Left ventricle myocardium inferior (tissue), 1 donor: ENCODE data around the gene SSR4. TPM values are rescaled to one million over a fixed set of nuclear protein-coding genes. Genes with fewer than 3 reads are reported as not detected.

ENCODE experiments used
- DNase-seq: peaks from one replicate; pipeline ENCODE4 v3.0.0-alpha.2; 2020
- H3K27ac ChIP-seq: fragments of 200-600 bp; replicated peaks from 2 replicates; pipeline ENCODE4 v1.8.0; 2021
- H3K27me3 ChIP-seq: fragments of 200-600 bp; 2 replicates; pipeline ENCODE4 v1.8.0; 2021; ENCODE audit warnings: low read depth
- H3K36me3 ChIP-seq: fragments of 200-600 bp; 2 replicates; pipeline ENCODE4 v1.8.0; 2021
- H3K4me1 ChIP-seq: fragments of 200-600 bp; 2 replicates; pipeline ENCODE4 v1.8.0; 2021
- H3K4me3 ChIP-seq: fragments of 200-600 bp; 2 replicates; pipeline ENCODE4 v1.8.0; 2021; ENCODE audit warnings: mild to moderate bottlenecking, moderate library complexity
- H3K9me3 ChIP-seq: fragments of 200-600 bp; replicated peaks from 2 replicates; pipeline ENCODE4 v1.8.0; 2021
- intact Hi-C: fragments of 100-400 bp; cut with micrococcal nuclease; formaldehyde crosslinking; loops from one replicate; pipeline ENCODE4 v1.11.0; 2022
- total RNA-seq: library from RNA; stranded (reverse); fragmentation: NEBNext Ultra II Directional; extraction: Animal tissue kit (Norgen Biotek cat#: 25700); gene quantifications from one replicate; pipeline ENCODE4 v1.2.1, GENCODE V29; 2021
- TF ChIP-seq, protein P1 (sequence below): fragments of 200-600 bp; IDR thresholded peaks from 2 replicates; pipeline ENCODE4 v1.8.0; 2021; ENCODE audit warnings: antibody characterized with exemption, mild to moderate bottlenecking, borderline replicate concordance
- donor health status: DM: no; HTN: yes; CAD: no; lungs with severe emphysema.

Gene SSR4
- total RNA-seq, 1 donor from 2014 or later, result 123 TPM

DNA sequence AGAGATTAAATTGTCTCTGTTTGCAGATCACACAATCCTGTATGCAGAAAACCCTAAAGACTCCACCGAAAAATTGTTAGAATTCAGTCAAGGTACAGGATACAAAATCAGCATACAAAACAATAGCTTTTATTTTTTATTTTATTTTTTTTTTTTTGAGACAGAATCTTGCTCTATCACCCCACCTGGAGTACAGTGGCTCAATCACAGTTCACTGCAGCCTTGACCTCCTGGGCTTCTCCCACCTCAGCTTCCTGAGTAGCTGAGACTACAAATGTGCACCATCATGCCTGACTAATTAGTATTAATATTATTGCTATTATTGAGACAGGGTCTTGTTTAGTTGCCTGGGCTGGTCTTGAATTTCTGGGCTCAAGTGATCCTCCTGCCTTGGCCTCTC, 39.3 kb upstream of the SSR4 start:
- intact Hi-C loops, result no loop called here
- H3K9me3 ChIP-seq, result no peaks in the 10 kb centered on the region
- no peaks in the 10 kb centered on the region for H3K36me3 ChIP-seq
- no peaks in the 10 kb centered on the region for H3K4me1 ChIP-seq
- TF ChIP-seq, protein P1, sequence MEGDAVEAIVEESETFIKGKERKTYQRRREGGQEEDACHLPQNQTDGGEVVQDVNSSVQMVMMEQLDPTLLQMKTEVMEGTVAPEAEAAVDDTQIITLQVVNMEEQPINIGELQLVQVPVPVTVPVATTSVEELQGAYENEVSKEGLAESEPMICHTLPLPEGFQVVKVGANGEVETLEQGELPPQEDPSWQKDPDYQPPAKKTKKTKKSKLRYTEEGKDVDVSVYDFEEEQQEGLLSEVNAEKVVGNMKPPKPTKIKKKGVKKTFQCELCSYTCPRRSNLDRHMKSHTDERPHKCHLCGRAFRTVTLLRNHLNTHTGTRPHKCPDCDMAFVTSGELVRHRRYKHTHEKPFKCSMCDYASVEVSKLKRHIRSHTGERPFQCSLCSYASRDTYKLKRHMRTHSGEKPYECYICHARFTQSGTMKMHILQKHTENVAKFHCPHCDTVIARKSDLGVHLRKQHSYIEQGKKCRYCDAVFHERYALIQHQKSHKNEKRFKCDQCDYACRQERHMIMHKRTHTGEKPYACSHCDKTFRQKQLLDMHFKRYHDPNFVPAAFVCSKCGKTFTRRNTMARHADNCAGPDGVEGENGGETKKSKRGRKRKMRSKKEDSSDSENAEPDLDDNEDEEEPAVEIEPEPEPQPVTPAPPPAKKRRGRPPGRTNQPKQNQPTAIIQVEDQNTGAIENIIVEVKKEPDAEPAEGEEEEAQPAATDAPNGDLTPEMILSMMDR, result no peak
- H3K27ac ChIP-seq, result no peak overlapping the region
- no peak for DNase-seq
- no peak overlapping the region for H3K4me3 ChIP-seq
- no peaks in the 10 kb centered on the region for H3K27me3 ChIP-seq

DNA sequence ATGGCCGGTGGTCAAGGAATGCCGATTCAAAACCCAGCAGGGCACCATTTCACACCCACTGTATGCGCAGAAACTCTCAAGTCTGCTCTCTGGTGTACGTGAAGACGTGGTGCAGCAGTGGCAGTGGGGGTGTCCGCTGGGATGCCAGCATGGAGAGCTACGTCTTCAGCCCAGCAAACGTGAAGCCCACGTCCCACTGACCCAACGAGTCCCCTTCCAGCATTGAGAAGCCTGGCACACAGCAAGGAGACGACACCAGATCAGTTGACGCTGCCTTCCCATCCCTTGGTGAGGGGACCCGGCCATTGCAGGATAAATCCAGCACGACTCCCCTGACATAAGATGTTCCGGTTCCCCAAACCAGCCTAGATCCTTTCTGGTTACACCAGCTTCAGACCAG, 32.6 kb upstream of the SSR4 start:
- no peaks in the 10 kb centered on the region for H3K27me3 ChIP-seq
- no peak overlapping the region for H3K27ac ChIP-seq
- H3K4me1 ChIP-seq, result peaks cover 22% of the 10 kb centered on the region
- H3K9me3 ChIP-seq, result no peaks in the 10 kb centered on the region
- no peaks in the 10 kb centered on the region for H3K36me3 ChIP-seq
- intact Hi-C loops, result loop anchor here (5.0 kb wide), 1 partner anchor 190 kb away; no protein-coding TSS in a partner anchor
- no peak for DNase-seq
- H3K4me3 ChIP-seq, result no peak overlapping the region
- TF ChIP-seq, protein P1, result no peak

DNA sequence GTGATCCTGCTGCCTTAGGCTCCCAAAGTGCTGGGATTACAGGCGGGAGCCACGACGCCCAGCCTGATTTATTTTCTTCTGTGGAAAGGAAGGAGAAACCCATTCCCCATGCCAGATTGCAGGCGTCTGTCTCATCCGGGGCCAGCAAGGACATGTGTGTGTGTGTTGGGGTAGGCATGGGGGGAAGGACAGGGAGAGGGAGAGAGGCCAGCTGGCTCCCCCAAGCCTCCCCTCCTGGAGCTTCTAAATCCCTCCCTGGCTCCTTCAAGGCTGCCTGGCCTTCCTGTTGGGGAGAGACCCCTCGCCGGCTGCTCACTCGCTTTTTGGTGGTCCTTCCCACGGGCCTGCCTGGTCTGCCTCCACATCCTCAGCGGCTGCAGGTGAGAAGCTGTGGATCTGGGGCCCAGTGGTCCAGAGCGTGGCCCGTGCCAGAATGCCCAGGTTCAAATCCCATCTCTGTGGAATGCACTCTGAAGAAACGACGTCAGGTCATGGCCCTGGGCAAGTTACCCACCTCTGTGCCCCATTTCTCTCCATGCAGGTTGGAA, 31.8 kb upstream of the SSR4 start:
- Histone ChIP-seq H3K27ac (no peak overlapping the region), H3K4me1 (peaks cover 22% of the 10 kb centered on the region), H3K36me3 (no peaks in the 10 kb centered on the region), H3K9me3 (no peaks in the 10 kb centered on the region), H3K4me3 (no peak overlapping the region), H3K27me3 (no peaks in the 10 kb centered on the region)
- intact Hi-C loops, result loop anchor here (5.0 kb wide), 1 partner anchor 190 kb away; no protein-coding TSS in a partner anchor
- TF ChIP-seq, protein P1, result no peak
- no peak for DNase-seq

DNA sequence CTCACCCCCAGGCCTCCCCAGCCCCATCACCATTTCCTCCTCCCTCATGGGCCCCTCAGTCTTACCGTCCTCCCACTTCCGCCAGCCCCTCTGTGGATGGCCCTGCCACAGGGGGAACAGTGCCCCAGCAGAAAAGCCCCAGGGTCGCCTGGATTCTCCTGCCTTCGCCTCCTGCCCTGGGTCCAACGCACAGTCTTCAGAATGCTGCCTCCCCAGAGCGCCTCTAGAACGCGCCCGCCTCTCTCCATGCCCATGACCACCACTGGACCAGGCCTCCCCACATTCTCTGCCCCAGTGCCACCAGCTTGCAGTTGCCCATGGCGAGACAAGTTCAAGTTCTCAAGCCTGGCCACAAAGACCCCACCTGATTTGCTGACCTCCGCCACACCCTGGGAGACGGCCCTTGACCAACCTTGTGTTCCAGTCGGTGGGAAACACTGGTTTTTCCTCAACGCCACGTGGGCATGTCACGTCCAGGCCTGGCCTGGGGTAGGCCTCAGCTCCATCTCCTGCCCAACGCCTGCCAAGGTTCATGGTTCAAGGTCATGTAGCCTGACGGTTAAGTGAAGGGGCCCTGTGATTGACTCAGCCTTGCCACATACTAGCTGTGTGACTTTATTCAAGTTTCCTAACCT, 31.1 kb upstream of the SSR4 start:
- Histone ChIP-seq H3K36me3 (no peaks in the 10 kb centered on the region), H3K27me3 (no peaks in the 10 kb centered on the region), H3K27ac (no peak overlapping the region), H3K4me1 (peaks cover 22% of the 10 kb centered on the region), H3K9me3 (no peaks in the 10 kb centered on the region), H3K4me3 (no peak overlapping the region)
- DNase-seq, result no peak
- TF ChIP-seq, protein P1, result no peak
- intact Hi-C loops, result loop anchor here (5.0 kb wide), 1 partner anchor 189 kb away; no protein-coding TSS in a partner anchor

DNA sequence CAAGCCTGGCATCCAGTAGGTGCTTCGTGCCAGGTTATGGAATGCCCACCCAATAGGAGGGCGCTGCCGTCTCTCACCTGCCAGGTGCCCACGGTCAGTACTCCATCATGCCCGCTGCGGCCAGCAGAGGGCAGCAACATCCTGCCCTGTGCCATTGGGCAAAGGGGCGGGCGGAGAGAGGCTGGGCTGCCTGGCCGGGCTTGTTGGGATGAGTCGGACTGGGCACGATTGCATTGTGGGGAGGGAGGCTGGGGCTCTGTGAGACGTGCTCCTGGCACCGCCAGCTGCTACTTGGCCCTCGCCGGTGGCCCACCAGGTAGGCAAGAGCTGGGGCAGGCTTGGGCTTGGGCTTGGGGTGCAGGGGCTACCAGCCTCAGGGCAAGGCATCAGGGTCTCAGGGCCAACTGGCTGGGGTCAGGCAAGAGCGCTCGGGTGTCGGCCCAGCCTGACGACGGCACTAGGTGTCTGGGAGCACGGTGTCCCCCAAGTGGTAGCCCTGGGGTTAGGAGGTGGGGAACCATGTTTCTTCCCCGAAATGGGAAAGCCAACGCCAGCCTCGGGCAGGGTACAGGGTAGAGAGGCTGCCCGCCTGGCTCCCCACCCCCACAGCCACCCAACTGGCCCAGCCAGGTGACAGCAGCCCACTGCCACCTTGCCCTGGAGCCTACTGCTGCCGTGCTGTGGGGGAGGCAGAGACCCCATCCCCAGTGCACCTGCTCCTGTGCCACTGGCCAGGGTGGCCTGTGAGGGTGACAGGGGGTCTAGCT, 30.3 kb upstream of the SSR4 start, which contains the start of gene PLXNB3:
TSS of gene PLXNB3 (plus strand) at position 261 of the 767 bp plus-strand sequence. CDS start 1,287 bp downstream, outside the sequence.
- Histone ChIP-seq H3K27me3 (no peaks in the 10 kb centered on the region), H3K36me3 (no peaks in the 10 kb centered on the region), H3K4me1 (peaks cover 22% of the 10 kb centered on the region), H3K27ac (peak within 1 kb of the TSS; percentile 56), H3K4me3 (peak within 1 kb of the TSS; percentile 41), H3K9me3 (no peaks in the 10 kb centered on the region)
- peak; percentile 71 for DNase-seq
- TF ChIP-seq, protein P1, result peak; percentile 83
- intact Hi-C loops, result loop anchor here (5.0 kb wide), 1 partner anchor 188 kb away; no protein-coding TSS in a partner anchor
